HG02623 (cell line): ENCODE measurements around the gene SLFN12.
"Not testable (repeated sequence)": the region's sequence is repeated elsewhere in the genome, so short reads cannot be mapped to it uniquely, and the experiment has no call there.

Source experiments
- ATAC-seq: cut with Tn5 transposase; IDR thresholded peaks from one replicate; pipeline ENCODE4 v1.9.1; 2021; ENCODE audit warnings: moderate library complexity; ENCODE audit not compliant: unreplicated experiment

SLFN12 gene

GRCh38 chr17:35414707-35415106 is 17.6 kb downstream of the SLFN12 start:
- not testable (repeated sequence) for ATAC-seq

DNA sequence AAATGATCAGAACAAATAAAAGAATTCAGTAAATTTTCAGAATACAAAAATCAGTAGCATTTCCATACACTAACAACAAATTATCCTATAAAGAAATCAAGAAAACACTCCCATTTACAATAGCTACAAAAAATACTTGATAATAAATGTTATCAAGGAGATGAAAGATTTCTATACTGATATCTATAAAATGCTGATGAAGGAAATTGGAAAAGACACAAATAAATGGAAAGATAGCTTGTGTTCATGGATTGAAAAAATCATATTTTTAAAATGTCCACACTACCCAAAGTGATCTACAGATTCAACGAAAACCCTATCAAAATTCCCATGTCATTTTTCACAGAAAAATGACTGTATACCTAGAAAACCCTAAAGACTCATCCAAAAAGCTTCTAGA is 18.1 kb downstream of the SLFN12 start:
- ATAC-seq = no peak

- no peak for ATAC-seq
These were observed 24.8 kb downstream of the SLFN12 start for GRCh38 chr17:35407531-35407930.

- ATAC-seq = no peak
These were observed 25.7 kb downstream of the SLFN12 start for GRCh38 chr17:35406568-35406967.

DNA sequence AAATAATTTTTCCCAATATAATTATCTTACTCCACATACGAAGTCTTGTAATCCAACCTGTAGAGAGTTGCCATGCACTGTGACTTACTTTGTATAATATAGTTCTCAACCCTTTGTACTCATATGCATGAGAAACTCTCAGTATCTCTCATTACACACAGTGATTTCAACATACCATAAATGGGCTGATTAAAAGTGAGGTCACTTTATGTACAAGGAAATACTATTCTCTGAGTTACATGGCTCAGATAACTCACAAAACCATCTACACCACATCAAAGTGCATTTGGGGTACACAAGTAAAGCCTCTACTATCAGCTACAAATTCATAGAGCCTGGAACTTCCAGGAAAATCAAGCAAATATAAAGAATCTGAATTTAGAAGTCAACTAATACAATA is 27.9 kb downstream of the SLFN12 start:
- ATAC-seq = no peak

GRCh38 chr17:35393783-35394182 is 38.5 kb downstream of the SLFN12 start:
- ATAC-seq = not testable (repeated sequence)

DNA sequence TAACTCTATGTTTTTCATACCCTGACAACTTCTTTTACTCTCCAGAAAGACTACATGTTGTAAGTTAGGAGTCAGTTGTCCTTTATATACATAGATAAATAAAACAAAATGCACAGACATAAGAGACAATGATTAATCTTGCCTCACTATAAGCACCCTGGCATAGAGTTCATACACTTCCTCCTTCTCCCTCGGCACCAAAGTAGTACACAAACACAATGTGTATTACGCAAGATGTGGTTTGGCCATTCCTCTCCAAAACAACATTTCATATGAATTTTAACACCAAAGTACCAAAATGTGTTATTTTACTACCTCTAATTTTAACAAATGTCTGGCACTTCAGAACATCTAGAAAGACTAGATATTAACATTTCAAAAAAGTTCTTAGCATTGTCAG is 41.6 kb downstream of the SLFN12 start:
- no peak for ATAC-seq

DNA sequence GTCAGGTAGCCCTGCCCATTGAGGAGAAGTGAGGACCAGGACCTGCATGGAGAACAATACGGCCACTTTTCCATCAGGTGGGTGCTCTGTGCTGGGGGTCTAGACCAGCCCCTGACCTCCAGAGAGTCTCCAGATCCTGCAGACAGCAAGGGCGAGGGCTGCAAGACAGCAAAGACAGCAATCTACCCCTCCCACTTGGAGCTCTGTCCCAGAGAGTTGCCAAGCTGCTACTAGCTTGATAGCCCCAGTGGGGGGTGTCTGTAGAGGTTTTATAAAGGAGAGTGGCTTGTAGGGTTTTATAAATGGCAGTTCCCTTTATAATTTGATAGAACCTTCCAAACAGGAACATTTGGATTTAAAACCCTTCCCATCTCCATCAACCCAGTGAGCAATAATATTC is 42.1 kb downstream of the SLFN12 start:
- ATAC-seq = no peak

GRCh38 chr17:35387496-35387895 is 44.8 kb downstream of the SLFN12 start:
- no peak for ATAC-seq

GRCh38 chr17:35377706-35378105 is 54.6 kb downstream of the SLFN12 start:
- no peak for ATAC-seq

GRCh38 chr17:35377068-35377467 is 55.2 kb downstream of the SLFN12 start:
- ATAC-seq = no peak

- ATAC-seq = no peak
These were observed 56.1 kb downstream of the SLFN12 start for GRCh38 chr17:35376245-35376644.

DNA sequence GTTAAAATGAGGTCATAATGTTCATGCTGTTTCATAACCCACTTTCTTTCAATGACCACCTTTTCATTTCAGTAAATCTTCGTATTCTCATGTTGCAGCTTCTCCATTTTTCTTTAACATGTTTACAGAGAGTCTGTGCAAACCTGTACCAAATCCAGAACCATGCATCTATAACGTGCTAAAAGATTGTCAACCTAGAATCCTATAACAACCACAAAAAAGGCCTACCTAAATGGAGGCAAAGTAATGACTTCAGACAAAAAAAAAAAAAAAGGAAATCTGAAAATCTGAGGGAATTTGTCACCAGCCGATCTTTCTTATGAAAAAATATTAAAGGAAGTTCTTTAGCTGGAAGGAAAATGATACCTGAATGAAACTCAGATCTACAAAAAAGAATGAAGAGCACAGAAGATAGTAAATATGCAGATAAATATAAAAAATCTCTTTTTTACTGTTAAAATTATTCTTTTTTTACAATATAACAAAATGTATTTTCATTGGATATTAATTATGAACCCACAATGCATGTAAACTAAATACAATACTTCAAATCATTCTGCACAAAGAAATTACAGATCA is 57.4 kb downstream of the SLFN12 start:
- no peak for ATAC-seq

GRCh38 chr17:35373984-35374765 is 58.1 kb downstream of the SLFN12 start:
- no peak for ATAC-seq

- ATAC-seq = no peak
These were observed 58.7 kb downstream of the SLFN12 start, which contains the start of gene SLFN11 for GRCh38 chr17:35373534-35373983. Gene SLFN11, minus strand, starts transcription at chr17:35373621. Its CDS starts 9,814 bp downstream, at chr17:35363807.

DNA sequence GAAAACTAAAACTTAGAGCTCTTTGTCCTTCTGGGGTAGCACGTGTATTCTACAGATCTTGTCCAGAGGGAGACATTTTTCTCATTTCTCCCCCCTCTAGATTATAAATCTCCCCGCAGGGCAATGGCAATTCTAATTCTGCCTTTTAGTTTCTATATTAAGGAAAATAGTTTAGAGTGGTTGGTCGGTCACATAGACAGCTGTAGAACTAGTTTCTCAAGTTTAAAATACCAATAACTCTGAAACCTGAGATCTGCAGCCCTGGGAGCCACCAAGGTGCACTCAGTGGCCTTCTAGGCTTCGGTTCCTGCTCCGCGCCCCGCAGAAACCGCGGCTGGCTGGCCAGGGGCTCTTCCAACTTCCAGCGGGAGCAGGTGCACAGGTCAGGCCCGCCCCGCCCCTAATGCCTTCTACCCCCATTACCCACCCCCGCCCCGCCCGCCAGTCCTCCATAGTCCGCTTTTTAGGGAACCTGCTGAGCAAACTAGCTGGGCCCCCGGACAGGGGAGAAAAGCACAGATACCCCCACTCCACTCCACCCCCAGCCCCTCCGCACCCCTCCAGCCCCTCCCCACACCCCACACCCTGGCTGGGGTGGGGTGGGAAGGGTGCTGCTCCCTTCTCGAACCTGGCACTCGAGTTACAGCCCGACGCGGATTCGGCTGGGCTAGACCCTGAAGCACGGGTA is 59.3 kb downstream of the SLFN12 start:
- no peak for ATAC-seq

DNA sequence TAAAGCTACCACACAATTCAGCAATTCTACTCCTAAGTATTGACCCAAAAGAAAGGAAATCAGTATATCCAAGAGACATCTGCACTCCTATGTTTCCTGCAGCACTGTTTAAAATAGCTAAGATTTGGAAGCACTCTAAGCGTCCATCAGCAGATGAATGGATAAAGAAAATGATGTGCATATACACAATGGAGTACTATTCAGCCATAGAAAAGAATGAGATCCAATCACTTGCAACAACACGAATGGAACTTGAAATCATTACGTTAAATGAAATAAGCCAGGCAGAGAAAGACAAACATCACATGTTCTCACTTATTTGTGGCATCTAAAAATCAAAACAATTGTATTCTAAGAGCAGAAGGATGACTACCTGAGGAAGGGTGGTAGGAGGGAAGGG is 60.4 kb downstream of the SLFN12 start:
- no peak for ATAC-seq

DNA sequence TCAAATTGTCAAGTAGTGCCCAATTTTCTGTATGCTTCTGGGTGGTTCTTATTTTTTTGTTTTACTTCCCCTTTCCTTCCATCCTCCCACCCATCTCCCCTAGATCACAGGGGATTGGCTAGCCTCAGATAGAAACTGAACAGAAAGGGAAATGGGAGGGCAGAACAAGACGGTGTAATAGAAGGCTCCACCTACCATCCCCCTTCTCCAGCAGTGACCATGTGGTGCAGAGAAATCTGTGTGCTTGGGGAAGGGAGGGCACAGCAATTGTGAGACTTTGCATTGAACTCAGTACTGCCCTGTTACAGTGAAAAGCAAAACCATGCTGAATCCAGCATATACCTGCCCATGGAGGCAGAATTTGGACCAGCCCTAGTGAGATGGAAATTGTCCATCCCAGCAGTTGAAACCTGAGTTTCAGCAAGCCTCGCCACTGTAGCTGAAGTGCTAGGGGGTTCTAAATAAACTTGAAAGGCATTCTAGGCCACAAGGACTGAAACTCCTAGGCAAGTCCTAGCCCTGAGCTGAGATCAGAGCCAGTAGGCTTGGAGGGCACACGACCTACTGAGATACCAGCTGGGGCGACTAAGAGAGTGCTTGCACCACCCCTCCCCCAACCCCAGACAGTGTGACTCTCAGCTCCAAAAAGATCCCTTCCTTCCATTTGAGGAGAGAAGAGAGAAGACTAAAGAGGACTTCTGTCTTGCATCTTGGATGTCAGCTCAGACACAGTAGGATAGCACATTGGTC is 64.0 kb downstream of the SLFN12 start:
- ATAC-seq = peak; percentile 89

- no peak for ATAC-seq
These were observed 71.3 kb downstream of the SLFN12 start for GRCh38 chr17:35361027-35361426.
